H9 (cell line): ENCODE data around the gene MGARP. TPM values are rescaled to one million over a fixed set of nuclear protein-coding genes. Genes with fewer than 3 reads are reported as not detected.

Experiments
- DNase-seq: peaks from one replicate; pipeline ENCODE4 v3.0.0-alpha.2; 2017
- H2AFZ ChIP-seq: one replicate; pipeline ENCODE4 v1.6.1; 2013; ENCODE audit warnings: mild to moderate bottlenecking, low read length, control low read depth, moderate library complexity
- H2AK5ac ChIP-seq: 2 replicates; pipeline ENCODE4 v1.6.1; 2013; ENCODE audit warnings: low read length, control low read depth, mixed read lengths; ENCODE audit not compliant: insufficient read length
- H2BK120ac ChIP-seq: one replicate; pipeline ENCODE4 v1.6.1; 2013; ENCODE audit warnings: low read depth, mild to moderate bottlenecking, low read length, control low read depth, inconsistent platforms; ENCODE audit not compliant: poor library complexity, severe bottlenecking
- H2BK12ac ChIP-seq: 2 replicates; pipeline ENCODE4 v1.6.1; 2013; ENCODE audit warnings: low read length, control low read depth, mixed read lengths, low read depth; ENCODE audit not compliant: insufficient read length
- H2BK15ac ChIP-seq: 2 replicates; pipeline ENCODE4 v1.6.1; 2013; ENCODE audit warnings: low read depth, low read length, control low read depth
- H2BK20ac ChIP-seq: one replicate; pipeline ENCODE4 v1.6.1; 2013; ENCODE audit warnings: low read depth, mild to moderate bottlenecking, low read length, control low read depth, inconsistent platforms; ENCODE audit not compliant: poor library complexity, severe bottlenecking
- H2BK5ac ChIP-seq: 2 replicates; pipeline ENCODE4 v1.6.1; 2013; ENCODE audit warnings: low read length, control low read depth, mixed read lengths; ENCODE audit not compliant: insufficient read length
- H3K14ac ChIP-seq: 2 replicates; pipeline ENCODE4 v1.6.1; 2013; ENCODE audit warnings: low read length, control low read depth; ENCODE audit not compliant: insufficient read depth
- H3K18ac ChIP-seq: 2 replicates; pipeline ENCODE4 v1.6.1; 2013; ENCODE audit warnings: low read depth, mild to moderate bottlenecking, mixed read lengths, low read length, control low read depth; ENCODE audit not compliant: insufficient read length
- H3K23ac ChIP-seq: 2 replicates; pipeline ENCODE4 v1.6.1; 2013; ENCODE audit warnings: low read length, control low read depth, mixed read lengths, low read depth; ENCODE audit not compliant: insufficient read length
- H3K23me2 ChIP-seq: 2 replicates; pipeline ENCODE4 v1.6.1; 2013; ENCODE audit warnings: low read depth, mild to moderate bottlenecking, mixed read lengths, low read length, control low read depth; ENCODE audit not compliant: insufficient read length, poor library complexity, severe bottlenecking
- H3K27ac ChIP-seq: 2 replicates; pipeline ENCODE4 v1.5.1; 2013; ENCODE audit warnings: low read length, control low read depth, mixed read lengths, low read depth; ENCODE audit not compliant: insufficient read length
- H3K27me3 ChIP-seq: 2 replicates; pipeline ENCODE4 v1.6.1; 2013; ENCODE audit warnings: low read length, control low read depth, inconsistent platforms; ENCODE audit not compliant: insufficient read depth
- H3K4ac ChIP-seq: 2 replicates; pipeline ENCODE4 v1.6.1; 2013; ENCODE audit warnings: low read depth, mild to moderate bottlenecking, control low read depth, inconsistent platforms, low read length, moderate library complexity
- H3K4me1 ChIP-seq: 2 replicates; pipeline ENCODE4 v1.6.1; 2013; ENCODE audit warnings: low read length, control low read depth, inconsistent platforms; ENCODE audit not compliant: insufficient read depth
- H3K4me2 ChIP-seq: 2 replicates; pipeline ENCODE4 v1.6.1; 2013; ENCODE audit warnings: low read length, control low read depth, mixed read lengths; ENCODE audit not compliant: insufficient read length, insufficient read depth
- H3K56ac ChIP-seq: 2 replicates; pipeline ENCODE4 v1.6.1; 2013; ENCODE audit warnings: low read depth, mild to moderate bottlenecking, mixed read lengths, low read length, control low read depth; ENCODE audit not compliant: insufficient read length
- H3K79me1 ChIP-seq: 2 replicates; pipeline ENCODE4 v1.6.1; 2013; ENCODE audit warnings: low read depth, mild to moderate bottlenecking, moderate library complexity, low read length, control low read depth, inconsistent platforms; ENCODE audit not compliant: insufficient read depth, poor library complexity, severe bottlenecking
- H3K79me2 ChIP-seq: 2 replicates; pipeline ENCODE4 v1.6.1; 2013; ENCODE audit warnings: low read length, control low read depth, inconsistent platforms; ENCODE audit not compliant: insufficient read depth
- H3K9ac ChIP-seq: 2 replicates; pipeline ENCODE4 v1.6.1; 2013; ENCODE audit warnings: low read length, control low read depth, mixed read lengths; ENCODE audit not compliant: insufficient read length; ENCODE audit errors: extremely low read depth
- H3K9me3 ChIP-seq: one replicate; pipeline ENCODE4 v1.6.1; 2013; ENCODE audit warnings: low read depth, low read length, inconsistent platforms; ENCODE audit not compliant: control insufficient read depth
- H3T11ph ChIP-seq: one replicate; pipeline ENCODE4 v1.6.1; 2013; ENCODE audit warnings: mild to moderate bottlenecking, low read length, control low read depth, inconsistent platforms
- H4K20me1 ChIP-seq: one replicate; pipeline ENCODE4 v1.6.1; 2013; ENCODE audit not compliant: control insufficient read depth, insufficient read length, insufficient read depth
- H4K5ac ChIP-seq: 2 replicates; pipeline ENCODE4 v1.6.1; 2013; ENCODE audit warnings: low read depth, mild to moderate bottlenecking, mixed read lengths, low read length, control low read depth; ENCODE audit not compliant: insufficient read length
- H4K8ac ChIP-seq: replicated peaks from 2 replicates; pipeline ENCODE4 v1.6.1; 2013; ENCODE audit warnings: low read length, control low read depth, mixed read lengths, low read depth; ENCODE audit not compliant: insufficient read length
- H4K91ac ChIP-seq: 2 replicates; pipeline ENCODE4 v1.6.1; 2013; ENCODE audit warnings: low read depth, mild to moderate bottlenecking, moderate library complexity, mixed read lengths, low read length, control low read depth; ENCODE audit not compliant: insufficient read length
- H3K27ac Mint-ChIP-seq, 3 experiments: 2 replicates in 2 of 3; 3 replicates in 1 of 3; pipeline ENCODE4 v1.8.0; 2020 to 2021; ENCODE audit warnings: mixed read lengths in 3 of 3, mild to moderate bottlenecking in 1 of 3, moderate library complexity in 1 of 3
- H3K27me3 Mint-ChIP-seq: 2 replicates; pipeline ENCODE4 v1.8.0; 2021; ENCODE audit warnings: low read depth, mild to moderate bottlenecking, moderate library complexity, mixed read lengths
- H3K36me3 Mint-ChIP-seq, 3 experiments: 2 replicates in 2 of 3; 3 replicates in 1 of 3; pipeline ENCODE4 v1.8.0; 2020 to 2021; ENCODE audit warnings: low read depth in 3 of 3, mixed read lengths in 3 of 3; ENCODE audit not compliant: insufficient read depth in 1 of 3
- H3K4me1 Mint-ChIP-seq, 2 experiments: 2 replicates each; pipeline ENCODE4 v1.8.0; 2020; ENCODE audit warnings: mixed read lengths in 2 of 2
- H3K4me3 Mint-ChIP-seq, 2 experiments: 2 replicates in 1 of 2; 3 replicates in 1 of 2; pipeline ENCODE4 v1.8.0; 2020 to 2021; ENCODE audit warnings: mild to moderate bottlenecking in 2 of 2, mixed read lengths in 2 of 2, moderate library complexity in 1 of 2
- H3K9me3 Mint-ChIP-seq, 2 experiments: 2 replicates in 1 of 2; 3 replicates in 1 of 2; pipeline ENCODE4 v1.8.0; 2020; ENCODE audit warnings: mild to moderate bottlenecking in 2 of 2, mixed read lengths in 2 of 2, moderate library complexity in 1 of 2
- CTCF ChIP-seq: fragments of 200-600 bp; sonication (generic); conservative IDR thresholded peaks from 3 replicates; pipeline ENCODE4 v1.8.0; 2021; ENCODE audit warnings: antibody characterized with exemption, mild to moderate bottlenecking
- WGBS: extraction: QIAGEN DNeasy Blood & Tissue Kit; methylation state at CpG from one replicate; pipeline ENCODE4 v1.1.7; 2013; ENCODE audit warnings: missing lambda C conversion rate, low lambda C conversion rate, mixed read lengths; ENCODE audit not compliant: insufficient read length; ENCODE audit errors: extremely low coverage; 5-methylcytosine and 5-hydroxymethylcytosine counted together
- total RNA-seq: library from RNA; stranded (reverse); gene quantifications from 2 replicates; pipeline ENCODE4 v1.2.1, GENCODE V29; 2021

MGARP gene
- total RNA-seq, 1 experiment from 2014 or later: 4.0 TPM

- Mint-ChIP-seq H3K36me3 (peaks cover 16 to 36% (median 20%) of the 10 kb centered on the region in 3 experiments), H3K4me1 (peaks cover 46 to 48% of the 10 kb centered on the region in 2 experiments), H3K27me3 (no peaks in the 10 kb centered on the region), H3K27ac (peak overlapping the region; percentile 2 to 87 (median 66); a peak in 6 of 7 replicates), H3K9me3 (peaks cover 4 to 5% of the 10 kb centered on the region in 2 experiments; a peak in 3 of 5 replicates), H3K4me3 (no peak overlapping the region)
- Histone ChIP-seq H3K23me2 (no peaks in the 10 kb centered on the region), H4K91ac (no peak overlapping the region), H3K9me3 (no peaks in the 10 kb centered on the region), H3K18ac (no peak overlapping the region), H2BK5ac (no peak overlapping the region), H3K14ac (no peak overlapping the region), H2AK5ac (no peak overlapping the region), H3T11ph (no peak overlapping the region), H2BK120ac (no peak overlapping the region), H4K20me1 (no peaks in the 10 kb centered on the region), H3K23ac (no peak overlapping the region), H3K4me2 (no peak overlapping the region), H3K56ac (no peak overlapping the region), H3K27me3 (no peaks in the 10 kb centered on the region), H3K9ac (no peak overlapping the region), H3K79me1 (no peaks in the 10 kb centered on the region), H2BK15ac (no peak overlapping the region), H2AFZ (no peak overlapping the region), H3K79me2 (peaks cover 62% of the 10 kb centered on the region; the same call in 1 of the 2 replicates), H3K4me1 (no peaks in the 10 kb centered on the region; the same call in 1 of the 2 replicates), H3K27ac (no peak overlapping the region), H2BK20ac (no peak overlapping the region), H4K8ac (no peak overlapping the region), H2BK12ac (no peak overlapping the region), H3K4ac (no peak overlapping the region), H4K5ac (no peak overlapping the region)
- no CpG with 5 or more reads among the region's 2 CpGs for WGBS
- no peak for DNase-seq
- TF ChIP-seq CTCF: no peak
Observed at GRCh38 chr4:139316733-139317132, 36.7 kb upstream of the MGARP start.
